Lung (tissue), 12 donors: ENCODE measurements around the gene STRIT1. TPM values are rescaled to one million over a fixed set of nuclear protein-coding genes. Genes with fewer than 3 reads are reported as not detected.

ENCODE experiments used
- ATAC-seq: fragments of 200-7000 bp; cut with Tn5 transposase; one replicate; pipeline ENCODE4 v1.9.1; 2020; ENCODE audit warnings: moderate number of reproducible peaks; ENCODE audit not compliant: insufficient read depth, low FRiP score
- DNase-seq, 3 donors: peaks; one replicate each; pipeline ENCODE4 v3.0.0-alpha.2; 2013 to 2017
- H3K27ac ChIP-seq, 2 donors: one replicate each; pipeline ENCODE4 v1.5.1; 2013; ENCODE audit warnings: mild to moderate bottlenecking in 2 of 2, moderate library complexity in 2 of 2, control low read depth in 1 of 2, inconsistent platforms in 1 of 2, low read depth in 1 of 2, low read length in 1 of 2
- H3K27me3 ChIP-seq, 3 donors: one replicate each; pipeline ENCODE4 v1.5.1; 2013; ENCODE audit warnings: low read length in 2 of 3; ENCODE audit not compliant: control insufficient read depth in 3 of 3, insufficient read depth in 3 of 3
- H3K36me3 ChIP-seq, 4 donors: one replicate each; pipeline ENCODE4 v1.5.1; 2013; ENCODE audit warnings: low read length in 4 of 4, mild to moderate bottlenecking in 1 of 4, moderate library complexity in 1 of 4; ENCODE audit not compliant: control insufficient read depth in 4 of 4, insufficient read depth in 4 of 4
- H3K4me1 ChIP-seq, 5 donors: one replicate each; pipeline ENCODE4 v1.5.1; 2013; ENCODE audit warnings: low read length in 5 of 5, mild to moderate bottlenecking in 2 of 5, moderate library complexity in 1 of 5; ENCODE audit not compliant: control insufficient read depth in 5 of 5, insufficient read depth in 5 of 5
- H3K4me3 ChIP-seq: one replicate; pipeline ENCODE4 v1.5.1; 2013; ENCODE audit warnings: mild to moderate bottlenecking, control low read depth, moderate library complexity
- H3K9ac ChIP-seq, 2 donors: one replicate each; pipeline ENCODE4 v1.5.1; 2013; ENCODE audit warnings: low read length in 2 of 2, control low read depth in 1 of 2; ENCODE audit not compliant: insufficient read depth in 1 of 2
- H3K9me3 ChIP-seq, 4 donors: one replicate each; pipeline ENCODE4 v1.5.1; 2013; ENCODE audit warnings: low read length in 3 of 4, mild to moderate bottlenecking in 1 of 4, moderate library complexity in 1 of 4; ENCODE audit not compliant: control insufficient read depth in 4 of 4, insufficient read depth in 3 of 4
- WGBS, 2 donors: extraction: QIAGEN DNeasy Blood & Tissue Kit; methylation state at CpG; one replicate each; pipeline ENCODE4 v1.1.7; 2013; 5-methylcytosine and 5-hydroxymethylcytosine counted together
- polyA plus RNA-seq, 2 donors: library from polyadenylated mRNA; stranded (reverse); fragments of 200-250 nt; gene quantifications; one replicate each; pipeline ENCODE4 v1.2.1, GENCODE V29; 2013
- total RNA-seq, 2 donors: library from RNA; depleted of rRNA in 1 of 2; stranded (reverse); fragments of >200 nt in 1 of 2; gene quantifications; one replicate each; pipeline ENCODE4 v1.2.1, GENCODE V29; 2014 to 2021
- TF ChIP-seq, protein P1 (sequence below): IDR thresholded peaks from 2 replicates; pipeline ENCODE4 v1.5.1; 2012; ENCODE audit warnings: mild to moderate bottlenecking; ENCODE audit errors: control extremely low read depth, extremely low read depth
- donor health status: control.
- donor health status: control.
- donor health status: Bipolar disorder and iron deficiency.
- donor health status: healthy.
- donor health status: DM: yes; HTN: yes; CAD: no.

STRIT1 gene
- total and polyA plus RNA-seq, 4 donors = not detected

GRCh38 chr3:155262295-155262694, 31.2 kb downstream of the STRIT1 start:
- H3K4me1 ChIP-seq = no peaks in the 10 kb centered on the region
- DNase-seq (no peak), ATAC-seq (no peak)
- H3K27ac ChIP-seq = no peak overlapping the region
- H3K9ac ChIP-seq = no peak overlapping the region
- no peaks in the 10 kb centered on the region for H3K36me3 ChIP-seq
- no peaks in the 10 kb centered on the region for H3K9me3 ChIP-seq
- no peak overlapping the region for H3K4me3 ChIP-seq
- H3K27me3 ChIP-seq = no peaks in the 10 kb centered on the region
- TF ChIP-seq, protein P1, sequence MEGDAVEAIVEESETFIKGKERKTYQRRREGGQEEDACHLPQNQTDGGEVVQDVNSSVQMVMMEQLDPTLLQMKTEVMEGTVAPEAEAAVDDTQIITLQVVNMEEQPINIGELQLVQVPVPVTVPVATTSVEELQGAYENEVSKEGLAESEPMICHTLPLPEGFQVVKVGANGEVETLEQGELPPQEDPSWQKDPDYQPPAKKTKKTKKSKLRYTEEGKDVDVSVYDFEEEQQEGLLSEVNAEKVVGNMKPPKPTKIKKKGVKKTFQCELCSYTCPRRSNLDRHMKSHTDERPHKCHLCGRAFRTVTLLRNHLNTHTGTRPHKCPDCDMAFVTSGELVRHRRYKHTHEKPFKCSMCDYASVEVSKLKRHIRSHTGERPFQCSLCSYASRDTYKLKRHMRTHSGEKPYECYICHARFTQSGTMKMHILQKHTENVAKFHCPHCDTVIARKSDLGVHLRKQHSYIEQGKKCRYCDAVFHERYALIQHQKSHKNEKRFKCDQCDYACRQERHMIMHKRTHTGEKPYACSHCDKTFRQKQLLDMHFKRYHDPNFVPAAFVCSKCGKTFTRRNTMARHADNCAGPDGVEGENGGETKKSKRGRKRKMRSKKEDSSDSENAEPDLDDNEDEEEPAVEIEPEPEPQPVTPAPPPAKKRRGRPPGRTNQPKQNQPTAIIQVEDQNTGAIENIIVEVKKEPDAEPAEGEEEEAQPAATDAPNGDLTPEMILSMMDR = no peak
- WGBS, 2 donors = 97 to 100% methylated on average over 1 of the region's 1 CpG

GRCh38 chr3:155254445-155254844, 39.0 kb downstream of the STRIT1 start:
- H3K9ac ChIP-seq = no peak overlapping the region
- TF ChIP-seq, protein P1 = no peak
- no peak overlapping the region for H3K4me3 ChIP-seq
- H3K36me3 ChIP-seq = no peaks in the 10 kb centered on the region
- H3K4me1 ChIP-seq = no peaks in the 10 kb centered on the region
- 80 to 83% methylated on average over 2 of the region's 2 CpGs for WGBS, 2 donors
- no peaks in the 10 kb centered on the region for H3K27me3 ChIP-seq
- ATAC-seq (no peak), DNase-seq (no peak)
- no peak overlapping the region for H3K27ac ChIP-seq
- H3K9me3 ChIP-seq = no peaks in the 10 kb centered on the region

GRCh38 chr3:155252535-155252934, 40.9 kb downstream of the STRIT1 start:
- Histone ChIP-seq H3K9me3 (peaks cover 0 to 4% (median 0%) of the 10 kb centered on the region in 4 donors), H3K4me1 (no peaks in the 10 kb centered on the region), H3K27me3 (no peaks in the 10 kb centered on the region), H3K4me3 (no peak overlapping the region), H3K9ac (no peak overlapping the region), H3K27ac (no peak overlapping the region), H3K36me3 (no peaks in the 10 kb centered on the region)
- TF ChIP-seq, protein P1 = no peak
- no peak for ATAC-seq
- WGBS, 2 donors = 87 to 88% methylated on average over 3 of the region's 3 CpGs
- DNase-seq = no peak

GRCh38 chr3:155252021-155252420, 41.5 kb downstream of the STRIT1 start:
- 92 to 100% methylated on average over 1 to 2 of the region's 2 CpGs for WGBS, 2 donors

More at GRCh38 chr3:155252021-155252420, 41.5 kb downstream of the STRIT1 start:
- Histone ChIP-seq H3K4me1 (no peaks in the 10 kb centered on the region), H3K27ac (no peak overlapping the region), H3K4me3 (no peak overlapping the region), H3K36me3 (no peaks in the 10 kb centered on the region), H3K9ac (no peak overlapping the region), H3K9me3 (peaks cover 0 to 4% (median 0%) of the 10 kb centered on the region in 4 donors), H3K27me3 (no peaks in the 10 kb centered on the region)
- DNase-seq = no peak
- no peak for ATAC-seq
- TF ChIP-seq, protein P1 = no peak
